Measurements from ENCODE around the gene CFAP99.

Gene CFAP99

DNA sequence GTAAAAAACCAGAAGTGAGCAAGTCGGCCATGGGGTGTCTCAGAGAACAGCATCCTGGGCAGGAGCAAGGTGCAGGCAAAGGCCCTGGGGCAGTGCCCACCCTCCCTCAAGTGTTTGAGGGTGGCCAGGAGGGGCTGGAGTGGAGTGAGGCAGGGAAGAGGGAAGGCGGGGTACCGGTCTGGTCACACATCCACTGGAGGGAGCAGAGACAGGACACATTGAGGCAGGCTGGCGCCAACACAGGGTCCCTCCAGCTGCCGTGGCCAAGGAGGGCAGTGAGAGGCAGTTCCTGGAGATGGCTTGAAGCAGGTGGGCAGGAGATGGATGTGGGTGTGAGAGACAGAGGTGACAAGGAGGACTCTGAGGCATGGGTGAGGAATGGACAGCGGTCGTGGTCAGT lies 29.8 kb downstream of the CFAP99 start:
- no peak for FAIRE-seq
- DNase-seq (ENCODE audit: insufficient read length), result no peak

DNA sequence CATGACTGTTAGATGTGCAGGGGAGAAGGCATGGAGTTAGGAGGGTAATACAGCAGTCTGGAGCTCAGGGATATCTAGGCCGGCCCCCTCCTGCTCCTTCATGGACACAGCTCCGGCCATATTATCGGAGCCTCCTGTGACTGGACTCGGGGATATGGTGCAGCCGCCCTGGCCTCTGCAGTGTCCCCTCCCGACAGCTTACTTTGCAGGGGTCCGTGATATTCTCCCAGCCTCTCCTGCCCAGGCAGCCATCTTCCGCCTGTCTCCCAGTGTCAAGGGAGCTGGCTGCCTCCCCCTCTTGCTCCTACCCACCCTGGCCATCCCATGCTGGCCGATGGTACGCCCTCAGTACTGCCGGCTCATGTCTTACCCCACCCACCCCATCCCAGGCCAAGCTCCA lies 30.3 kb downstream of the CFAP99 start:
- FAIRE-seq, result no peak
- DNase-seq (ENCODE audit: insufficient read length), result no peak
- no peak for TF ChIP-seq TAF1 (IDR thresholded peaks at IDR 0.05; ENCODE audit: borderline replicate concordance, low read depth, low read length)
- no peak for TF ChIP-seq POLR2A (IDR thresholded peaks at IDR 0.05; ENCODE audit: low read depth, low read length)
- no peak for TF ChIP-seq POLR2AphosphoS5 (IDR thresholded peaks at IDR 0.05; ENCODE audit: low read depth, low read length)

More for the DNA sequence above, 29.8 kb downstream of the CFAP99 start:
- TF ChIP-seq TAF1 (IDR thresholded peaks at IDR 0.05; ENCODE audit: borderline replicate concordance, low read depth, low read length) (no peak), POLR2AphosphoS5 (IDR thresholded peaks at IDR 0.05; ENCODE audit: low read depth, low read length) (no peak), POLR2A (IDR thresholded peaks at IDR 0.05; ENCODE audit: low read depth, low read length) (no peak)

DNA sequence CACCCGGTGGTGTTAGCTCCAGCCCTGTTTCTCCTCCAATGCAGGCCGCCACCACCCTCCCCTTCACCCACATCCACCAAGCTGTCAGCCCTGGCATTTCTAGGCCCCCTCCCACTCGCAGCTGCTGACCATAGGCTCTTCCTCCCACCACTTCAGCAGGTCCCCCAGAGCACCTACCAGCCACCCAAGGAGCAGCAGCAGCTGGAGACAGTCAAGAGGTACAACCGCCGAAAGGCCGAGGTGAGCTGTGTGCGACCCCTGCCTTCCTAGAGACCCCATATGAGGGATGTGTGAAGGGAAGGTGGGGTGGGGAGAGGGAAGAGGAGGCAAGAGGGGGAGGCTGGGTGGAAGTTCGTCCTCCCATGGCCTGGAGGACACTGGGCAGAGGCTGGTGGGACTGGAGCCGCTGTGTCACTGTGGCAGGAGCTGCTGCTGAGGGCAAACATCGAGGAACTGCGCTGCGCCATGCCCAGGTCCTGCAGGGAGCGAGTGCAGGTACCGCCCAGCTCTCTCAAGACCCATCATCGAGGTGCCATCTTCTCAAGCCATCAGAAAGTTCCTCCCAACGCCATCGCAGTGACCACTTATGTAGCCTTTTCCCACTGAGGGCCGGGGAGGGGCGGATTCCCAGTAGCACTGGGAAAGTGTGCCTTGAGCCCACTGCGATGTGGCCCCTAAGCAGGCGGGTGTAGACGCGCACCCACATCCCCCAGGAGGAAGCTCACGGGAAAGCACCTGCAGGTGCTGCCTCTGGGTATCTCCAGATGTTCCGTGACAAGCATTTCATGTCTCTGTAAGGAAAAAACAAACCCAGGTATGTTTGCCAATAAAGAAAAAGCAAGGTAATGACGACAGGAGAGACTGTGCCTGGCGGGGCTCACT lies 31.0 kb downstream of the CFAP99 start:
- TF ChIP-seq POLR2A (IDR thresholded peaks at IDR 0.05; ENCODE audit: low read depth, low read length) (no peak), TAF1 (IDR thresholded peaks at IDR 0.05; ENCODE audit: borderline replicate concordance, low read depth, low read length) (no peak), POLR2AphosphoS5 (IDR thresholded peaks at IDR 0.05; ENCODE audit: low read depth, low read length) (no peak)
- FAIRE-seq (no peak), DNase-seq (ENCODE audit: insufficient read length) (peak; percentile 17)

DNA sequence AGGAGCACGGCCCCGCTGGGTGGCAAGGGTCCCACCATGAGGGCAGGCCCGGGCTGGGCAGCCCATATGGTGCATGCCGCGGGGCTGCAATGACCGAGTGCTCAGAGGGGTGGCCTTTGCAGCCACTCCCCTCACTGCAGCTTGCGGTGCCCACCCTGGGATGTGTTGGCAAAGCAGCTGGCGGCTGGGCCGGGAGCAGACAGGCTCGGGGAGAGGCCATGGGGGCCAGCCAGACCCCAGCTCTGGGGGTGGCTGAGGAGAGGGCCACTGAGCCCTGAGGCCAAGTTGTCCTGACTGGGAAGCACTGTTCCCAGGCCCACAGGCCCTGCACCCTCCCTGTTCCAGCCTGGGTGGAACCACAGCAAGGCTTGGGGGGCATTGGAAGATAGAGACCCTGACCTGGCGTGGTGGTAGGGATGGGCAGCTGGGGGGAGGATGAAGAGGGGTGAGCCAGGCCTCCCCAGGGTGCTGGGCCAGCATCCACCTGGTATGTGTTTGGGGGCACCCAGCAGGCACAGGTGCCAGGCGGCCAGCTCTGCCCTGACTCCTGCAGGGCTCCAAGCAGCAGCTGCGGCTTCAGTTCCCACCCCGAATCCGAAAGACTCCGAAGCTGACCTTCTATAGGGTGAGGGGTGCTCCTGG lies 31.8 kb downstream of the CFAP99 start:
- no peak for TF ChIP-seq POLR2A (IDR thresholded peaks at IDR 0.05; ENCODE audit: low read depth, low read length)
- no peak for TF ChIP-seq TAF1 (IDR thresholded peaks at IDR 0.05; ENCODE audit: borderline replicate concordance, low read depth, low read length)
- TF ChIP-seq POLR2AphosphoS5 (IDR thresholded peaks at IDR 0.05; ENCODE audit: low read depth, low read length), result no peak
- peak; percentile 18 for DNase-seq (ENCODE audit: insufficient read length)
- no peak for FAIRE-seq

DNA sequence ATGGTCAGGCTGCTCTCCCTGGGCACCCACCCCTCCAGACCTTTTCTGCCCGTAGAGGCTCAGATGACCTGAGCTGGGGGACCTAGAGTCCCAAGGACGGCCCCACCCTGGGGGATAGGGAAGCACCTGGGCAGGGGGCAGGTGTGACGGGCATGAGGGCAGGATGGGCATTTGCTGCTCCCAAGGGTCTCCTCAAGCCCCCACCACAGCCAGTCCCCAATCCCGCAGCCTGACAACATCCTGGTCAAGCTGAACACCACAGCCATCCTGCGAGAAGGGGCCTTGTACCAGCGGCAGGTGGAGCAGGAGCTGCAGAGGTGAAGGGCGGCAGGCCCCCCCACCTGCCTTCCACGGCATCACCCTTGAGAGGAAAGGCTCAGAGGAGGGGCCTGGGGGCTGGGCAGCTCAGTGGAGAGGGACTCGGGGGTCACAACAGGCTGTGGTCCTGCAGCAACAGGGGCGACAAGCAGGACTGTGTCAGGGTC lies 32.3 kb downstream of the CFAP99 start:
- FAIRE-seq (no peak), DNase-seq (ENCODE audit: insufficient read length) (peak; percentile 8)
- TF ChIP-seq POLR2A (IDR thresholded peaks at IDR 0.05; ENCODE audit: low read depth, low read length), result no peak
- TF ChIP-seq POLR2AphosphoS5 (IDR thresholded peaks at IDR 0.05; ENCODE audit: low read depth, low read length), result no peak
- no peak for TF ChIP-seq TAF1 (IDR thresholded peaks at IDR 0.05; ENCODE audit: borderline replicate concordance, low read depth, low read length)

DNA sequence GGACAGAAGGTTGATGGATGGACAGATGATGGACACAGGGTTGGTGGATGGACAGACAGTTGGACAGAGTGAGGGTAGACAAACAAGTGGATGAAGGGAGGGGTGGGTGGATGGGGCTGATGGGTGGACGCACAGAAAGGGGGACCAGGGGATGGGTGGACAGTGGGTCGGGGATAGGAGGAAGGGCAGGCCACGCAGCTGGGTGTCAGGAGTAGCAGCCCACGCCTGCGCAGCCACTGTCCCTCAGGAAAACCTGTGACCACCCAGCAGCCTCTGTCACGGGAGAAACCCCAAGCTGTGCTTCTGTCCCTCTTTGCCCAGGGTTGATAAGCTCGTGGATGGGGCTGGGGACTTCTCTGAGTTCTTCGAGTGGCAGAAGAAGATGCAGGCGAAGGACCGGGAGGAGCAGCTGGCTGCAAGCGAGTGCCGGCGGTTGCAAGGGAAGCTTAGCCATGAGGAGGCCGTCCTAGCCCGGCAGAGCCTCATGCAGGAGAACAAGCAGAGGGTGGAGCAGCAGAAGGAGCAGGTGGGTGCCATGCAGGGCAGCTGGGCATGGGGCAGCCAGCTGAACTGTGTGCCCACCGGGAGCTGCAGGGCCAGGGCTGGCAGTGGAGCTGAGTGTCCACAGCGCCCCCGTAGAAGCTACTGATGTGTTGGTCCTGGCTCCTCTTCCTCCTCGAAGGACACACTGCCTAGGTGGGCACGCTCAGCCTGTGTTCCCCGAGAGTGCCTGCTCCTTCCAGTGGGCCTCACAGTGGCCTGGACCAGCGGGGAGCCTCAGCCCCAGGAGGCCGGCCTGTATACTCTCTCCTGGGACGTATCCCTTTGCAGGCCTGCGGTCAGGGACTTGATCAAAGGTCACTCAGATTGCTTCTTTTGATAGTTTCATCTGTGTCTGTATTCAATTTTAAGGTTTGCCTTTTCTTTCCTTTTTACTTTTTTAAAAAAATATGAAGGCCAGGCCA lies 33.3 kb downstream of the CFAP99 start:
- no peak for DNase-seq (ENCODE audit: insufficient read length)
- FAIRE-seq, result no peak
- TF ChIP-seq TAF1 (IDR thresholded peaks at IDR 0.05; ENCODE audit: borderline replicate concordance, low read depth, low read length), result no peak
- TF ChIP-seq POLR2AphosphoS5 (IDR thresholded peaks at IDR 0.05; ENCODE audit: low read depth, low read length), result no peak
- TF ChIP-seq POLR2A (IDR thresholded peaks at IDR 0.05; ENCODE audit: low read depth, low read length), result no peak

DNA sequence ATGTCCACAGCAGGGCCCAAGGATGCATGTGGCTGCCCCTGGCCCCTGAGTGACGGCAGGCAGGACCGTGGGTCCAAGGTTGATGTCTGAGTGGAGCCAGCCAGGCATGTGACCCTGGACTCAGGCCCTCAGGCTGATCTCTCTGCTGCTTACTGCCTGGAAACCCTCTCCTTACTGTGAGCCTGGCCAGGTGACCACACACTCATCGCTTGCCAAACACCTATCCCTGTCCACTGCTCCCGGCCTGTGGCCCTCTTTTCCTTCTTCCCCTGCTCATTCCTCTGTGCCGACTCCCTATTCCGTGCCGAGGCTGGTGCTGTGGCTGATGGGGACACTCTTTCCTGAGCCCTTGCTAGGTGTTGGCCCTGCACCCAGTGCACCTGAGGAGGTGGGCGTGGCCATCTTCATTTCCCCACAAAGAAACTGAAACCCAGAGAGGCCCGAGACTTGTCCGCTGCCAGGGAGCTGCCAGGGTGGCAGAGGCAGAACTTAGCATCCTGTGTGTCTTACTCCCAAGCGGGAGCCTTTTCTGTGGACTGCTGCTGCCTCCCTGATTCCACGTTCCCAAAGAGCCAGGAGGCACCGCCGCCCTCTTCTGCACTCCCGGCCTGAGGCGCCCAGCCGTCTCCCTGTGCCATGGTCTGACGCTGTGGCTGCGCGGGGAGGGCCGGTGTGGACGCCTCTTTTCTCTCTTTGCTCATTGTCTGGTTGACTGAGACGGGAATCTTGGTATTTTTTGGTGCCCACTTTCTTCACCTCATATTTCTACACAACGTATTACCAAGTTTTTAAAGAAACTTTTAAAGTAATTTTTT lies 38.9 kb downstream of the CFAP99 start:
- DNase-seq (ENCODE audit: insufficient read length) (no peak), FAIRE-seq (no peak)
- TF ChIP-seq TAF1 (IDR thresholded peaks at IDR 0.05; ENCODE audit: borderline replicate concordance, low read depth, low read length), result no peak

DNA sequence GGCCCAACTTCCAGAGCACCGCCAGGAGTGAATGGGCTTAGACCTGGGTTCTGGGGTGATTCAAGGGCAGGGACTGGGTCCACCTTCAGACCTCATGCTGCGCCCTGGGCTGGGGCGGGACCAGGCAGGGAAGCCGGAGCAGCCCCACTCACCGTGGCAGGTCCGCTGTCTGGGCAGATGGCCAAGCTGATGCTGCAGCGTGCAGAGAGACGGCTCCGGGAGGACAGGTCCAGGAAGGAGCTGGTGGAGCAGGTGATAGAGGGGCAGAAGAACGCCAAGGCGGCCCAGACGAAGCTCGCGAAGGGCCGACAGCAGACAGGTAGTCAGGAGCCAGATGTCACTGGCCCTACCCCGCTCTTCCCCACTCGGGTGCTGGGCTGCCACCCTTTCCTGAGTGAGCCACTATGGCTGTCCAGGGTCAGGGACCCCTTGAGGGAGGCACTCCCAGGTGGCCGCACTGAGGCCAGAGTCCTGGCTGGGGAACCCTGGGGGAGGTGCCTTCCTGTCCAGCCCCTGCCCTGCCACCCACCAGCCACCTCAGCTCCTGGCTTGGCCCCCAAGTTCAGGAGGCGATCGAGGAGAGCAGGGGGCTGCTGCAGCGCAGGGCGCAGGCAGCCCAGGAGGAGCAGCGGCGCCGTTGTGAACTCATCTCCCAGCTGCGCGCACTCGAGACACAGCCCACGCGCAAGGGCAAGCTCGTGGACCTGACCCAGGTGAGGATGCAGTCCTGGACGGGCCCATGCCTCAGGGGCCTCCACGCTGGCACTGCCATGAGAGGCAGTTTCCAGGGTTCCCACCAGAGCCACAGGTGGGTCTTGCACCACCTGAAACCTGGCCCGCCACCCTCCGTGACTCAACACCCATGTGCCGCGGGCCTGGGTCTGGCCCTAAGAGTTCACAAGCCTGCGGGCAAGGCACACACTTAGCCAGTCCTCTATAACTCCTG lies 40.1 kb downstream of the CFAP99 start:
- DNase-seq (ENCODE audit: insufficient read length), result no peak
- FAIRE-seq, result no peak
- TF ChIP-seq TAF1 (IDR thresholded peaks at IDR 0.05; ENCODE audit: borderline replicate concordance, low read depth, low read length), result no peak
- no peak for TF ChIP-seq POLR2AphosphoS5 (IDR thresholded peaks at IDR 0.05; ENCODE audit: low read depth, low read length)
- TF ChIP-seq POLR2A (IDR thresholded peaks at IDR 0.05; ENCODE audit: low read depth, low read length), result no peak

DNA sequence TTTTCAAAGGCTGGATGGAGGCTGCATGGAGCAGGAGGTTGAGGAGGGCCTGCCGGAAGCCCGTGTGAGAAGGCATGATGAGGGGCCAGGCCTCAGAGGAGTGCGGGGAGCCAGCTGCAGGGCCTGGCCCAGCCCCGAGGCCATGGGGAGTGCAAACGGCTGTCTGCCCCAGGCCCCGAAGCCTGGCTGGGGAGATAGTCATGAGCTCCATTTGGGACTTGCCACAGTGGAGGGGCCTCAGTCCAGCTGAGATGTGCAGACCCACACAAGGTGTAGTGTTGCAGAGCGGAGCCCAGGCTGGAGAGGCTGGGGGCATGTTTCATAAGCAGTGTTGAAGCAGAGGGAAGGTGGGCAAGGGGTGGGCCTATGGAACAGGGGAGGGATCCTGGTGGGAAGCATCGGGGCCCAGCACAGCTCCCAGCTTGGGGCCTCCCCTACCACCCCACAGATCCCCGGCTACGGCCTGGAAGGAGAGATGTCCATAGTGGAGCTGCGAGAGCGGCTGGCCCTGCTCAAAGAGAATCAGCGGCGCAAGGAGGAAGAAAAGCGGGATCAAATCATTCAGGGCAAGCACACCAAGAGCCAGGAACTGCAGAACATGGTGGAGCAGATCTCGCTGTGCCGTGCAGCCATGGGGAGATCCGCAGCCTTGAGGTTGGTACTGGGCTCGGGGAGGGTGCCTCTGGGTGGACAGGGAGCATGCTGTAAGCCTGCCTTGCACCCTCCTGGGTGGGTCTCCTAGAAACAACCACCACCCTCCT lies 41.0 kb downstream of the CFAP99 start:
- no peak for FAIRE-seq
- TF ChIP-seq POLR2AphosphoS5 (IDR thresholded peaks at IDR 0.05; ENCODE audit: low read depth, low read length) (no peak), TAF1 (IDR thresholded peaks at IDR 0.05; ENCODE audit: borderline replicate concordance, low read depth, low read length) (no peak), POLR2A (IDR thresholded peaks at IDR 0.05; ENCODE audit: low read depth, low read length) (no peak)

More for the DNA sequence above, 41.0 kb downstream of the CFAP99 start:
- no peak for DNase-seq (ENCODE audit: insufficient read length)
